GF-D8 (cell line): Measurements from ENCODE around the gene DPH3.

ENCODE experiments used
- DNase-seq: peaks from one replicate; lab custom pipeline; 2025; lab: John Stamatoyannopoulos, UW

DPH3 gene

GRCh38 chr3:16255326-16255725, 9.4 kb downstream of the DPH3 start:
- no peak for DNase-seq

- DNase-seq: no peak
These were observed 9.8 kb downstream of the DPH3 start for GRCh38 chr3:16254916-16255315.

- DNase-seq: peak; percentile 92
These were observed 11.1 kb downstream of the DPH3 start for GRCh38 chr3:16253601-16254000.

- no peak for DNase-seq
These were observed 11.8 kb downstream of the DPH3 start for GRCh38 chr3:16252988-16253387.

- no peak for DNase-seq
These were observed 12.3 kb downstream of the DPH3 start for GRCh38 chr3:16252243-16252978.

GRCh38 chr3:16251316-16252085, 13.2 kb downstream of the DPH3 start:
- DNase-seq: no peak

GRCh38 chr3:16249886-16250285, 14.9 kb downstream of the DPH3 start:
- no peak for DNase-seq

GRCh38 chr3:16249336-16249735, 15.4 kb downstream of the DPH3 start:
- no peak for DNase-seq

GRCh38 chr3:16248556-16248955, 16.2 kb downstream of the DPH3 start:
- DNase-seq: no peak

GRCh38 chr3:16247282-16248061, 17.3 kb downstream of the DPH3 start:
- DNase-seq: peak; percentile 48

- DNase-seq: no peak
These were observed 19.1 kb downstream of the DPH3 start for GRCh38 chr3:16245609-16246008.

GRCh38 chr3:16243706-16244490, 20.8 kb downstream of the DPH3 start:
- no peak for DNase-seq

- DNase-seq: no peak
These were observed 22.6 kb downstream of the DPH3 start for GRCh38 chr3:16242177-16242576.

GRCh38 chr3:16241225-16241624, 23.5 kb downstream of the DPH3 start:
- DNase-seq: no peak

GRCh38 chr3:16240229-16241023, 24.3 kb downstream of the DPH3 start:
- DNase-seq: no peak

GRCh38 chr3:16239780-16240179, 25.0 kb downstream of the DPH3 start:
- DNase-seq: no peak

GRCh38 chr3:16239086-16239770, 25.5 kb downstream of the DPH3 start:
- no peak for DNase-seq

GRCh38 chr3:16236856-16237393, 27.8 kb downstream of the DPH3 start:
- DNase-seq: no peak

- no peak for DNase-seq
These were observed 28.6 kb downstream of the DPH3 start for GRCh38 chr3:16236030-16236639.

GRCh38 chr3:16234281-16234680, 30.5 kb downstream of the DPH3 start:
- DNase-seq: no peak
